DOHH2 (cell line): ENCODE data around the gene BDH1.
A peak's percentile ranks its signal among the peaks of the same experiment; 100 is the strongest.
"Not testable (repeated sequence)": the region's sequence is repeated elsewhere in the genome, so short reads cannot be mapped to it uniquely, and the experiment has no call there.

Experiments used
- H3F3A ChIP-seq: fragments of 200-600 bp; sonication (generic), shearing (Covaris generic); 2 replicates; pipeline ENCODE4 v1.6.0; 2016; ENCODE audit warnings: antibody characterized with exemption, mild to moderate bottlenecking; ENCODE audit not compliant: control insufficient read depth, insufficient read depth
- H3K27ac ChIP-seq: fragments of 200-600 bp; sonication (generic); 2 replicates; pipeline ENCODE4 v1.5.1; 2014; ENCODE audit warnings: low read depth, mild to moderate bottlenecking, low read length, moderate library complexity
- H3K27me3 ChIP-seq: fragments of 200-600 bp; sonication (generic); 2 replicates; pipeline ENCODE4 v1.6.1; 2014; ENCODE audit warnings: mild to moderate bottlenecking, low read length, mixed read lengths; ENCODE audit not compliant: control insufficient read depth
- H3K36me3 ChIP-seq: fragments of 200-600 bp; sonication (generic); 2 replicates; pipeline ENCODE4 v1.6.1; 2014; ENCODE audit warnings: mild to moderate bottlenecking, low read length, moderate library complexity, mixed read lengths; ENCODE audit not compliant: control insufficient read depth
- H3K4me1 ChIP-seq: fragments of 200-600 bp; sonication (generic); 2 replicates; pipeline ENCODE4 v1.6.1; 2014; ENCODE audit warnings: mild to moderate bottlenecking, low read length, mixed read lengths; ENCODE audit not compliant: control insufficient read depth
- H3K4me2 ChIP-seq: fragments of 200-600 bp; sonication (generic); 2 replicates; pipeline ENCODE4 v1.6.0; 2014; ENCODE audit warnings: mild to moderate bottlenecking, low read length, moderate library complexity
- H3K4me3 ChIP-seq: fragments of 200-600 bp; sonication (generic); 2 replicates; pipeline ENCODE4 v1.5.1; 2014; ENCODE audit warnings: mild to moderate bottlenecking, low read length, mixed read lengths
- H3K79me2 ChIP-seq: fragments of 200-600 bp; sonication (generic); 2 replicates; pipeline ENCODE4 v1.6.1; 2014; ENCODE audit warnings: mild to moderate bottlenecking, low read length, mixed read lengths; ENCODE audit not compliant: control insufficient read depth
- H3K9me2 ChIP-seq: fragments of 200-600 bp; sonication (generic); replicated peaks from 2 replicates; pipeline ENCODE4 v1.6.1; 2014; ENCODE audit warnings: mild to moderate bottlenecking, low read length, mixed read lengths; ENCODE audit not compliant: control insufficient read depth
- H3K9me3 ChIP-seq: fragments of 200-600 bp; sonication (generic); 2 replicates; pipeline ENCODE4 v1.6.1; 2014; ENCODE audit warnings: antibody characterized with exemption, low read length, mixed read lengths; ENCODE audit not compliant: control insufficient read depth, insufficient read depth
- H4K20me1 ChIP-seq: fragments of 200-600 bp; sonication (generic); 2 replicates; pipeline ENCODE4 v1.6.0; 2014; ENCODE audit warnings: low read depth, mild to moderate bottlenecking, antibody characterized with exemption, low read length, moderate library complexity; ENCODE audit not compliant: control insufficient read depth, insufficient read depth
- EZH2phosphoT487 ChIP-seq: fragments of 200-600 bp; sonication (generic); IDR thresholded peaks from 2 replicates; pipeline ENCODE4 v1.6.1; 2017; ENCODE audit warnings: borderline replicate concordance, mild to moderate bottlenecking, antibody characterized with exemption, low read length, moderate library complexity, mixed read lengths
- TF ChIP-seq, protein P1 (sequence below): fragments of 200-600 bp; sonication (generic); IDR thresholded peaks from one replicate; pipeline ENCODE4 v1.5.1; 2014; ENCODE audit warnings: antibody characterized with exemption, mild to moderate bottlenecking, low read depth, low read length; ENCODE audit not compliant: poor library complexity, severe bottlenecking

BDH1 gene, protein sequence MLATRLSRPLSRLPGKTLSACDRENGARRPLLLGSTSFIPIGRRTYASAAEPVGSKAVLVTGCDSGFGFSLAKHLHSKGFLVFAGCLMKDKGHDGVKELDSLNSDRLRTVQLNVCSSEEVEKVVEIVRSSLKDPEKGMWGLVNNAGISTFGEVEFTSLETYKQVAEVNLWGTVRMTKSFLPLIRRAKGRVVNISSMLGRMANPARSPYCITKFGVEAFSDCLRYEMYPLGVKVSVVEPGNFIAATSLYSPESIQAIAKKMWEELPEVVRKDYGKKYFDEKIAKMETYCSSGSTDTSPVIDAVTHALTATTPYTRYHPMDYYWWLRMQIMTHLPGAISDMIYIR

DNA sequence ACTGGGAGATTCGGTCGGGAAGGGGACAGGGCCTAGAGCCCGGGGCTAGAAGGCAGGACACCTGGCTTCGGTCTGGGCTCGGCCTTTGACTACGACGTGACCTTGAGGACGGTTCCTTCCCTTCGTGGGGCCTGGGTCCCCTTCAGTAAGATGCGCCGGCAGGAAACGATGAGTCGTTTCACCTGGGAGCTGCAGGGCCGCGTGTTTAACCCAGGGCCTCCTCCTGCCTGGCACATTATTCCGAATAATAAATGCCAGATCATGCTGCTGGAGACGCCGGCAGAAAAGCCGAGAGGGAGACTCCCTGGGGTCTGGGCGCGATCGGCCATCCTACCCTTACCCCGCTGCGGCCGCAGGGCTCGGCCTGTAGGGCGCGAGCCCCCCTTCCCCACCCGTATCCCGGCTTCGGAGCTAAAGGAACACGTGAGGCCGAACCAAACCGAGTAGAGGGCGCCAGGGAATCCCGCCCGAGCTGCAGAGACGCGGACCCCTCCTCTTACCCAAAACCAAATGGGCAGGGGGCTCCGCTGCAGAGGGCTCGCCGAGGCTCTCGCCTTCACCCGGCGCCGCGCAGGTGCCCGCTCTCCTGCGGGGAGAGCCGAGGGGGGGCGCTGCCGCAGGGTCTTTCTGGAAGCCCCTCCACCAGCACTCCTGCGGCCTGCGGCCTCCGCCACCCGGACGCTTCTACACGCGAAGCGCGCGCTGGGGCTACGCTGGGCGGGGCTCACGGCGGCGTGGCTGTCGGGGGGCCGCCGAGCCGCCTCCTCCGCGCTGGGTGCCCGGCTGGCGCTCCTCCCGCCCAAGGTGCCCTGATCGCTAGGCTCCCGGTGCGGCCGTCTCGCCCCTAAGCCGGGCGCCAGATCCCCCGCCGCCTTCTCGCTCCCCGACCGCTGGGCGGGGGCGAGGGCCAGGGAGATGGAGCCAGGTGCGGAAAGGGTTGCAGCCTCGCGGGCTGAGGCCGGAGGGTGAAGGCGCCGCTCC is at the start of gene BDH1:
TSS of gene BDH1 (minus strand) at position 688 of the 981 bp plus-strand sequence. CDS start 9,525 bp downstream, outside the sequence.
- Histone ChIP-seq H3K9me3 (no peaks in the 10 kb centered on the region), H3K27me3 (no peaks in the 10 kb centered on the region), H3K27ac (peak within 1 kb of the TSS; percentile 79), H3K9me2 (no peaks in the 10 kb centered on the region), H3K4me2 (peak within 1 kb of the TSS; percentile 95), H3K79me2 (peaks cover 54% of the 10 kb centered on the region), H3F3A (peaks cover 4% of the 10 kb centered on the region), H3K4me1 (peaks cover 30% of the 10 kb centered on the region), H3K4me3 (peak within 1 kb of the TSS; percentile 99), H3K36me3 (peaks cover 32% of the 10 kb centered on the region), H4K20me1 (no peaks in the 10 kb centered on the region)
- TF ChIP-seq, protein P1, sequence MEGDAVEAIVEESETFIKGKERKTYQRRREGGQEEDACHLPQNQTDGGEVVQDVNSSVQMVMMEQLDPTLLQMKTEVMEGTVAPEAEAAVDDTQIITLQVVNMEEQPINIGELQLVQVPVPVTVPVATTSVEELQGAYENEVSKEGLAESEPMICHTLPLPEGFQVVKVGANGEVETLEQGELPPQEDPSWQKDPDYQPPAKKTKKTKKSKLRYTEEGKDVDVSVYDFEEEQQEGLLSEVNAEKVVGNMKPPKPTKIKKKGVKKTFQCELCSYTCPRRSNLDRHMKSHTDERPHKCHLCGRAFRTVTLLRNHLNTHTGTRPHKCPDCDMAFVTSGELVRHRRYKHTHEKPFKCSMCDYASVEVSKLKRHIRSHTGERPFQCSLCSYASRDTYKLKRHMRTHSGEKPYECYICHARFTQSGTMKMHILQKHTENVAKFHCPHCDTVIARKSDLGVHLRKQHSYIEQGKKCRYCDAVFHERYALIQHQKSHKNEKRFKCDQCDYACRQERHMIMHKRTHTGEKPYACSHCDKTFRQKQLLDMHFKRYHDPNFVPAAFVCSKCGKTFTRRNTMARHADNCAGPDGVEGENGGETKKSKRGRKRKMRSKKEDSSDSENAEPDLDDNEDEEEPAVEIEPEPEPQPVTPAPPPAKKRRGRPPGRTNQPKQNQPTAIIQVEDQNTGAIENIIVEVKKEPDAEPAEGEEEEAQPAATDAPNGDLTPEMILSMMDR = peak; percentile 38
- TF ChIP-seq EZH2phosphoT487 = no peak

DNA sequence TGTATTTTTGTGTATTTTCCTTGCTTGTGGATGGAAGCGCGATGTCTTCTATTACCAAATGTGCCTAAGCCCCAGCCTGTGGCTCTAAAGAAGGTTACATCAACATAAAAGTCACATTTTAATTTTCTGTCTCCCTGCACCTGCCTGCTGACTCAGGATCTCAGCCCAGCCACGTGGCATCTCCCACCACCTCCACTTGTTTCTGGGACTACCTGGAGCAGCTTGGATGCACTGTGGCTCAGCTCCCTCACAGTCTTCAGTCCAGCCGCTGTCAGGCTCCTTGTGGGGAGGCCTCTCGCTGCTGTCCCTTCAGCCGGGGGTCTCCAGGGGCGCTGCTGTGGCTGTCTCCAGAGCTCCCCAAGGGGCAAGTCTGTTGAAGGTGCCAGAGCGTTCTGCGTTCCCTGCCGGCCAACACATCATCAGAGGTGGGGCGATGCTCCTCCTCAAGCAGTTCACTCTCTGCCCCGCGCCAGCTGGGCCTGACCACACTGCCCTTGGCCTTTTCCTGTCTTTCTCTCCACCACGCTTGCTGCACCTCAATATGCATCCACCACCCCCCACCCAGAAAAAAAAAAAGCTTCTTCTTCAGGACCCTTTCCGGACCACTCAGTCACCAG is 47.7 kb upstream of the BDH1 start:
- no peaks in the 10 kb centered on the region for H3K27me3 ChIP-seq
- H4K20me1 ChIP-seq = peaks cover 2% of the 10 kb centered on the region; the same call in 1 of the 2 replicates
- no peaks in the 10 kb centered on the region for H3K9me2 ChIP-seq
- TF ChIP-seq, protein P1 = no peak
- no peak for TF ChIP-seq EZH2phosphoT487
- no peak overlapping the region for H3K4me2 ChIP-seq
- H3F3A ChIP-seq = no peaks in the 10 kb centered on the region
- peaks cover 19% of the 10 kb centered on the region for H3K36me3 ChIP-seq
- no peaks in the 10 kb centered on the region for H3K9me3 ChIP-seq
- no peak overlapping the region for H3K4me3 ChIP-seq
- peaks cover 9% of the 10 kb centered on the region for H3K4me1 ChIP-seq
- no peaks in the 10 kb centered on the region for H3K79me2 ChIP-seq
- no peak overlapping the region for H3K27ac ChIP-seq

DNA sequence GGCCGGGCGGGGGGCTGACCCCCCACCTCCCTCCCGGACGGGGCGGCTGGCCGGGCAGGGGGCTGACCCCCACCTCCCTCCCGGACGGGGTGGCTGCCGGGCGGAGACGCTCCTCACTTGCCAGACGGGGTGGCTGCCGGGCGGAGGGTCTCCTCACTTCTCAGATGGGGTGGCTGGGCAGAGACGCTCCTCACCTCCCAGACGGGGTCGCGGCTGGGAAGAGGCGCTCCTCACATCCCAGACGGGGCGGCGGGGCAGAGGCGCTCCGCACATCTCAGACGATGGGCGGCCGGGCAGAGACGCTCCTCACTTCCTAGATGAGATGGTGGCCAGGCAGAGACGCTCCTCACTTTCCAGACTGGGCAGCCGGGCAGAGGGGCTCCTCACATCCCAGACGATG is 46.6 kb upstream of the BDH1 start:
- H3K36me3 ChIP-seq, H3K4me2 ChIP-seq, H3K9me3 ChIP-seq, H3K27me3 ChIP-seq, H3K27ac ChIP-seq, H3K9me2 ChIP-seq, H4K20me1 ChIP-seq, H3K79me2 ChIP-seq, H3F3A ChIP-seq, H3K4me3 ChIP-seq, H3K4me1 ChIP-seq: not testable (repeated sequence)

DNA sequence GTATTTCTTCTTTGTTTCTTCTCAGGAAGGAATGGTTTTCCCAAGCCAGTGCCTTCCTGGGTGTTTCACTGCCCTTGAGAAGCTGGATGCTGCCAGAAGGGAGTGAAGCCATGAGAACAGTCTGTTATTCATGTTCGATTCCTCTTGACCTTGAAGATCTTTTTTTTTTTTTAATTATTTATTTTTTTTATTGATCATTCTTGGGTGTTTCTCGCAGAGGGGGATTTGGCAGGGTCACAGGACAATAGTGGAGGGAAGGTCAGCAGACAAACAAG is 45.7 kb upstream of the BDH1 start:
- not testable (repeated sequence) for H4K20me1 ChIP-seq, H3K27ac ChIP-seq, H3F3A ChIP-seq, H3K4me2 ChIP-seq, H3K79me2 ChIP-seq, H3K27me3 ChIP-seq, H3K4me3 ChIP-seq, H3K4me1 ChIP-seq, H3K9me2 ChIP-seq, H3K9me3 ChIP-seq, H3K36me3 ChIP-seq
